ENCODE measurements around the gene GJC1.
"Not testable (repeated sequence)": the region's sequence is repeated elsewhere in the genome, so short reads cannot be mapped to it uniquely, and the experiment has no call there.

GJC1 gene

GRCh38 chr17:44757045-44757917, 72.8 kb downstream of the GJC1 start:
- H3K27me3 ChIP-seq (ENCODE audit: low read depth, low read length) = no peaks in the 10 kb centered on the region
- H3K9me3 ChIP-seq (ENCODE audit: insufficient read depth, low read length) = no peaks in the 10 kb centered on the region
- H3K79me2 ChIP-seq (ENCODE audit: low read length) = no peaks in the 10 kb centered on the region
- no peak overlapping the region for H3K4me3 ChIP-seq (ENCODE audit: low read length)
- no peak overlapping the region for H3K4me2 ChIP-seq (ENCODE audit: low read length)
- H3K36me3 ChIP-seq (replicated peaks; ENCODE audit: low read depth, low read length) = no peaks in the 10 kb centered on the region
- no peaks in the 10 kb centered on the region for H3K4me1 ChIP-seq (ENCODE audit: low read length)
- no peak overlapping the region for H2AFZ ChIP-seq (ENCODE audit: low read depth, low read length)
- no peak overlapping the region for H3K27ac ChIP-seq (ENCODE audit: low read length)
- TF ChIP-seq CTCF (IDR thresholded peaks at IDR 0.05; ENCODE audit: low read depth, low read length) (no peak), EZH2phosphoT487 (IDR thresholded peaks at IDR 0.05; ENCODE audit: low read depth) (no peak)
- no peaks in the 10 kb centered on the region for H4K20me1 ChIP-seq (ENCODE audit: insufficient read depth, low read length)
- H3K9ac ChIP-seq (ENCODE audit: low read length) = no peak overlapping the region

- H3K27me3 ChIP-seq (ENCODE audit: low read depth, low read length); H2AFZ ChIP-seq (ENCODE audit: low read depth, low read length); H3K36me3 ChIP-seq (replicated peaks; ENCODE audit: low read depth, low read length); H3K4me1 ChIP-seq (ENCODE audit: low read length); H3K9ac ChIP-seq (ENCODE audit: low read length); H3K9me3 ChIP-seq (ENCODE audit: insufficient read depth, low read length); H4K20me1 ChIP-seq (ENCODE audit: insufficient read depth, low read length); H3K79me2 ChIP-seq (ENCODE audit: low read length); H3K4me2 ChIP-seq (ENCODE audit: low read length); H3K27ac ChIP-seq (ENCODE audit: low read length); H3K4me3 ChIP-seq (ENCODE audit: low read length): not testable (repeated sequence)
Observed at GRCh38 chr17:44755180-44755579, 74.9 kb downstream of the GJC1 start.

- Histone ChIP-seq H3K79me2 (ENCODE audit: low read length) (no peaks in the 10 kb centered on the region), H3K9ac (ENCODE audit: low read length) (no peak overlapping the region), H3K27me3 (ENCODE audit: low read depth, low read length) (no peaks in the 10 kb centered on the region), H3K4me3 (ENCODE audit: low read length) (no peak overlapping the region), H2AFZ (ENCODE audit: low read depth, low read length) (no peak overlapping the region), H3K4me2 (ENCODE audit: low read length) (no peak overlapping the region), H3K9me3 (ENCODE audit: insufficient read depth, low read length) (no peaks in the 10 kb centered on the region), H3K27ac (ENCODE audit: low read length) (no peak overlapping the region), H3K4me1 (ENCODE audit: low read length) (no peaks in the 10 kb centered on the region), H3K36me3 (replicated peaks; ENCODE audit: low read depth, low read length) (no peaks in the 10 kb centered on the region), H4K20me1 (ENCODE audit: insufficient read depth, low read length) (no peaks in the 10 kb centered on the region)
- TF ChIP-seq CTCF (IDR thresholded peaks at IDR 0.05; ENCODE audit: low read depth, low read length) (no peak), EZH2phosphoT487 (IDR thresholded peaks at IDR 0.05; ENCODE audit: low read depth) (no peak)
Observed at GRCh38 chr17:44754276-44754675, 75.8 kb downstream of the GJC1 start.

GRCh38 chr17:44752953-44753861, 76.9 kb downstream of the GJC1 start:
- Histone ChIP-seq H3K9me3 (ENCODE audit: insufficient read depth, low read length) (no peaks in the 10 kb centered on the region), H2AFZ (ENCODE audit: low read depth, low read length) (no peak overlapping the region), H3K9ac (ENCODE audit: low read length) (no peak overlapping the region), H3K4me3 (ENCODE audit: low read length) (no peak overlapping the region), H3K27ac (ENCODE audit: low read length) (no peak overlapping the region), H3K27me3 (ENCODE audit: low read depth, low read length) (no peaks in the 10 kb centered on the region), H4K20me1 (ENCODE audit: insufficient read depth, low read length) (no peaks in the 10 kb centered on the region), H3K4me1 (ENCODE audit: low read length) (no peaks in the 10 kb centered on the region), H3K79me2 (ENCODE audit: low read length) (no peaks in the 10 kb centered on the region), H3K4me2 (ENCODE audit: low read length) (no peak overlapping the region), H3K36me3 (replicated peaks; ENCODE audit: low read depth, low read length) (no peaks in the 10 kb centered on the region)
- TF ChIP-seq CTCF (IDR thresholded peaks at IDR 0.05; ENCODE audit: low read depth, low read length) (no peak), EZH2phosphoT487 (IDR thresholded peaks at IDR 0.05; ENCODE audit: low read depth) (no peak)

Measured in OCI-LY3 (cell line).